ENCODE results near the gene TSG101.

The TSG101 gene

GRCh38 chr11:18526521-18527296, at the start of gene TSG101:
TSS of gene TSG101 (minus strand) at chr11:18526942. CDS start at chr11:18526816, 126 bp downstream.
- DNase-seq (ENCODE audit: low spot score): peak; percentile 94

- DNase-seq (ENCODE audit: low spot score): no peak
Measured at GRCh38 chr11:18575361-18575760, 48.6 kb upstream of the TSG101 start.

- no peak for DNase-seq (ENCODE audit: low spot score)
Measured at GRCh38 chr11:18567081-18567480, 40.3 kb upstream of the TSG101 start.

GRCh38 chr11:18566406-18566805, 39.7 kb upstream of the TSG101 start:
- no peak for DNase-seq (ENCODE audit: low spot score)

GRCh38 chr11:18564149-18564548, 37.4 kb upstream of the TSG101 start:
- DNase-seq (ENCODE audit: low spot score): no peak

GRCh38 chr11:18563090-18563730, 36.5 kb upstream of the TSG101 start:
- DNase-seq (ENCODE audit: low spot score): no peak

- no peak for DNase-seq (ENCODE audit: low spot score)
Measured at GRCh38 chr11:18548001-18548400, 21.3 kb upstream of the TSG101 start.

GRCh38 chr11:18540207-18541009, 13.7 kb upstream of the TSG101 start:
- DNase-seq (ENCODE audit: low spot score): peak; percentile 21

- no peak for DNase-seq (ENCODE audit: low spot score)
Measured at GRCh38 chr11:18536209-18536608, 9.5 kb upstream of the TSG101 start.

GRCh38 chr11:18534245-18534644, 7.5 kb upstream of the TSG101 start:
- DNase-seq (ENCODE audit: low spot score): no peak

GRCh38 chr11:18533365-18533764, 6.6 kb upstream of the TSG101 start:
- DNase-seq (ENCODE audit: low spot score): no peak

GRCh38 chr11:18527512-18527911, 770 bp upstream of the TSG101 start:
- peak; percentile 75 for DNase-seq (ENCODE audit: low spot score)

- DNase-seq (ENCODE audit: low spot score): no peak
Measured at GRCh38 chr11:18526130-18526520, 617 bp downstream of the TSG101 start.

- DNase-seq (ENCODE audit: low spot score): no peak
Measured at GRCh38 chr11:18524248-18524647, 2.5 kb downstream of the TSG101 start.

- no peak for DNase-seq (ENCODE audit: low spot score)
Measured at GRCh38 chr11:18523084-18523483, 3.7 kb downstream of the TSG101 start.

GRCh38 chr11:18522388-18522787, 4.4 kb downstream of the TSG101 start:
- DNase-seq (ENCODE audit: low spot score): no peak

- DNase-seq (ENCODE audit: low spot score): no peak
Measured at GRCh38 chr11:18521122-18521521, 5.6 kb downstream of the TSG101 start.

GRCh38 chr11:18502352-18502751, 24.4 kb downstream of the TSG101 start:
- DNase-seq (ENCODE audit: low spot score): no peak

GRCh38 chr11:18501629-18502028, 25.1 kb downstream of the TSG101 start:
- DNase-seq (ENCODE audit: low spot score): no peak

GRCh38 chr11:18498039-18498438, 28.7 kb downstream of the TSG101 start:
- DNase-seq (ENCODE audit: low spot score): no peak

GRCh38 chr11:18495703-18496102, 31.0 kb downstream of the TSG101 start:
- DNase-seq (ENCODE audit: low spot score): no peak

GRCh38 chr11:18495271-18495670, 31.5 kb downstream of the TSG101 start:
- no peak for DNase-seq (ENCODE audit: low spot score)

- no peak for DNase-seq (ENCODE audit: low spot score)
Measured at GRCh38 chr11:18493310-18493709, 33.4 kb downstream of the TSG101 start.
